Measurements from ENCODE around the gene FAM241A.
"Not testable (repeated sequence)": the region's sequence is repeated elsewhere in the genome, so short reads cannot be mapped to it uniquely, and the experiment has no call there.

FAM241A gene

GRCh38 chr4:112145326-112145789 lies at the start of gene FAM241A:
TSS of gene FAM241A (plus strand) at chr4:112145454. CDS start at chr4:112145581, 127 bp downstream.
- DNase-seq: peak; percentile 30

- DNase-seq: no peak
Observed at GRCh38 chr4:112098841-112099530, 46.3 kb upstream of the FAM241A start.

DNA sequence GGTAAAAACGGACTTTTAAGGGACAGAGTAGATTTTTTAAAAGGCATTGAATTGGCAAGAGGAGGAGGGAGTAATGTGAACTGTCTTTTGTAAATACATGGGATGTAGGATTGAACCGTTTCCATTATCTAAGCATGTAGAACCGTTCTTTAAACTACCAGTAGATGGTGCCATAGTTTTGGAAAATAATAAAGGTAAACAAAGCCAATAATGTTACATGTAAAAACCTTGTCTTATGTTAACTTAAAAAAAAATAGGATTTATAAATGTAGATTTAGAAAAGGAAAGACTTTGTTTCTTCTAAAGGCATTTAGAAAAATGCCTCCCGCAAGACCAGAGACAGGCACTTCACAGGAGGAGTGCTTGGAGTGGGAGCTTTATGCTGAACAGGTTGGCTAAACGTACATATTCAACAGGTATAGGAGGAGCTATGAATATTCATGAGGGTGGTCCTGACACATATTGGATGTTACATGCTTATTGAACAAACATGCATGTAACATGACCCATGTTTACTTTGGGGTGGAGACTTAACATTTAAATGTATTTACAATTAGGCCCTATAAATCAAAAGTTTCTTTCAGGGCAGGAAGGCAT lies 45.5 kb upstream of the FAM241A start:
- peak; percentile 31 for DNase-seq

GRCh38 chr4:112102875-112103370 lies 42.3 kb upstream of the FAM241A start:
- no peak for DNase-seq

GRCh38 chr4:112105201-112105969 lies 39.9 kb upstream of the FAM241A start:
- no peak for DNase-seq

DNA sequence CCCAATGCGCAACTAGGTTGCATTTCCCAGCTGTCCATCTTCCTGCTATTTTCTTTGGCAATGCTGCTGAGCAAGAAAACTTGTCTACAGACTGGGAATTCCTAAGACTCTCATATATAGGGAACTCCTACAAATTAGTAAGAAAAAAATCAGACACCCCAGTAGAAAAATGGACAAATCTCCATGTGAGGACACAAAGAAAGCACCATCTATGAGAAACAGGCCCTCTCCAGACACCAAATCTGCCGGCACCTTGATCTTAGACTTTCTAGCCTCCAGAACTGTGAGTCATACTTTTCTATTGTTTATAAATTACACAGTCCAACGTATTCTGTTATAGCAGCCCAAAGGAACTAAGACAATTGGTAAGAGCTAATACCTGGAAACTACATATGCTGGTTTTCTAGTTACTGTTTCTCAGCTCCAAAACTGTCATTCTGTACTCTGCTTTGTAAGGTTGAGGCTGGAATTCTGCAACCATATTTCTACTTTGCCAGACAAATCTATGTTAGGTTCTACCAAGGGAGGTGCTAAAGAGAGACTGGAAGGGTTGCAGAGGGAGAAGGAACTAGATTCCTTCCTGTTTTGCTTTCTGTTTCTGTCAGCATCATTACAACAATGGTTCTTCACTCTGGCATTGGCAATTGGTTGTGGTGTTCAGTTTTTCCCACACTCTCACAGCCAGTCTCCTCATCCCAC lies 35.7 kb upstream of the FAM241A start:
- DNase-seq: no peak

DNA sequence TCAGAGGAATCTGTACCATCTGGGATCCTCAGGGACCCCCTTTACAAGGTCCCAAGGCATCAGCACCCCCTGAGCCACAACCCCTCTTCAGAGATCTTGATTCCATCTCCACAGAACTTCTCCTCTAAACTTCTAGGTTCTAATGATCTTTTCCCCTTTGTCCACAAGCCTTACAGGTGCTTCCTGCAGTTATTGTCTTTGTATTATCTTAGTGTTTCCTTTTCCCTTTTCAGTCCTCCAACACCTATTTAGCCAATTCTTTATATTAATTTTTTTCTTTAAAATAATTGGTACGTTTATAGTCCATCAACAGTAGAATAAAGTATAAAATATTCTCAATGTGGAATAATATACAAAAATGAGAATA lies 35.2 kb upstream of the FAM241A start:
- DNase-seq: no peak

DNA sequence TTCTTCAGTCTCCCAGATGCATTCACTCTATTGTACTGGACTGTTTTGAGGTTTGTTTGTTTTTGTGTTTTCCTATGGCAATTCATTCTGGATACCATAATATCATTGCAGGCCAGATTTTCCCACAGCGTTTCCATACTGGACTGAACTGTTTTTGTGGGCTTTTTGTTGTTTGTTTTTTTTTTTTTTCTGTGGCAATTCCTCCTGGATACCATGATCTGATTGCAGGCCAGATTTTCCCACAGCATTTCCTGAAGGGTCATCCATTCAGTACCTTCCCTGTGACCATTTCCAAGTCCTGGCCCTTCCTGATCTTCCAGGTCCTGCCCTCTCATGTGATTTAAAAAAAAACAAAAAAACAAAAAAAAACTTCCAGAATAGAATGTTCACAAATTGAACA lies 33.9 kb upstream of the FAM241A start:
- no peak for DNase-seq

DNA sequence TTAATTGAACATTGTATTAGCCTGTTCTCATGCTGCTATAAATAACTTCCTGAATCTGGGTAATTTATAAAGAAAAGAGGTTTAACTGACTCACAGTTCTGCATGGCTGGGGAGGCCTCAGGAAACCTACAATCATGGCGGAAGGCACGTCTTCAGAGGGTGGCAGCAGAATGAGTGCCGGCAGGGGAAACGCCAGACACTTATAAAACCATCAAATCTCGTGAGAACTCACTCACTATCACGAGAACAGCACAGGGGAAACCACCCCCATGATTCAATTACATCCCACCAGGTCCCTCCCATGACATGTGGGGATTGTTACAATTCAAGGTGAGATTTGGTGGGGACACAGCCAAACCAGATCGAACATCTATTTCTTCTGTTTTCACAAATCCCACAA lies 33.2 kb upstream of the FAM241A start:
- not testable (repeated sequence) for DNase-seq

DNA sequence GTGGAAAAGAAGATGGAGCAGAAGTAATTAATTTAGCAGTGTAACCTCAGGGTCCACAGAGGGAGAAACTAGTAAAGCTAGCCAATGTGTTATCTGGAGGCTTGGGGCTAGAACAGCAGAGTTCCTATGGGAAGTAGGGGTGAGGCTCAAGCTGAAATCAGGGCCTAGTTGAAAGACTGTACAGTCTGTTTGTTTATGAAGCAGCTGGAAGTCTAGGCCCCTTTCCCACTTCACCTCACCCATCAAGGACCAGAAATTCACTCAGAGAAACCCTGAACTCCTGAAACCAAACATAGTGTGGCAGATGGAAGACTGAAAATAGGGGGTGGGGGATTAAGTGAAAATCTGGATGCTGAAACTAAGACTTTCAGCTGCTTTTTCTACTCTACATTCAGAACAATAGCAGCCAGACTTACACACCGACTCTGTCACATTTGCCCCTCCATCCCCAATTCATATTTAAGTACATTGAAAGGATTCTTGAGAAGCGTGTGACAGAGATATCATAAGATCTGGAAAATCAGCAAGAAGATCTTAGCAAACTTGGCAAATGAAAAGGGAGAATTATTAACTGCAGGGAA lies 32.6 kb upstream of the FAM241A start:
- DNase-seq: no peak

DNA sequence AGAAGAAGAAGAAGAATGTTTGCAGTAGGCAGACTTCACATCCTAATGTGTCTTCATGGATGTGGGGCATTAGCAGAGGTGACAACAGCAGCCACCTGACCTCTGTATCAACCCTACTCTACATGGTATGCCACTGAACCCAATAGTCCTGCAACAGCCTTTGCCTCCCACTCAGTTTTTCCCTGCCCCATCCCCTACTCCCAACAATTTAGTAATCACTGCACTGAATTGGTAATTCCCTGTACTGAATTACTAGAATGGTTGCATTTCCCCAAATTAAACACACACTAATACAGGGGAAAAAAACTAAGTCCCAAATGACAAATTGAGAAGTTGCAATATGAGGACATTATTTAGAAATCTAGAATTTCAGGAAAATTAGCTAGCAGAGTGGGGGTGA lies 31.4 kb upstream of the FAM241A start:
- DNase-seq: no peak

GRCh38 chr4:112114452-112114851 lies 30.8 kb upstream of the FAM241A start:
- no peak for DNase-seq

GRCh38 chr4:112118742-112119352 lies 26.4 kb upstream of the FAM241A start:
- DNase-seq: no peak

DNA sequence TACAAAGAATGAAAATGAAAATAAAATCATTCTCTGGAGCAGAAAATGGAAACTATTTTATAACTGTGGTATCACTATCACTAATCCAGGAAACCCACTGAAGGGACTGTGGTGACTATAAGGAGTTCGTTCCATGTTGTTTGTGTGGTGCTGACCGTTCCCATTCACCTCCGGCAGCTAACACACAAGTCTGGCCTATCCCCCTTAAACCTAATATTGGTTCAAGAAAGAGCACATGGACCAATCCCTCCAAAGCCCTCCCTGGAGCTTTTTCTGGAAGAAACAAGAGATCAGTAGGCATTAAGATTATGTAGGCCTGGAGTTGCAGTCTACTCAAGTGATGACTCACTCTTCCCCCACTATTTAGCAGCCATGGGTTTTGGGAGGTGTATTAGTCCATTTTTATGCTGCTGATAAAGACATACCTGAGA lies 25.9 kb upstream of the FAM241A start:
- no peak for DNase-seq

GRCh38 chr4:112120021-112120420 lies 25.2 kb upstream of the FAM241A start:
- DNase-seq: no peak

- DNase-seq: no peak
Observed at GRCh38 chr4:112125416-112125815, 19.8 kb upstream of the FAM241A start.

DNA sequence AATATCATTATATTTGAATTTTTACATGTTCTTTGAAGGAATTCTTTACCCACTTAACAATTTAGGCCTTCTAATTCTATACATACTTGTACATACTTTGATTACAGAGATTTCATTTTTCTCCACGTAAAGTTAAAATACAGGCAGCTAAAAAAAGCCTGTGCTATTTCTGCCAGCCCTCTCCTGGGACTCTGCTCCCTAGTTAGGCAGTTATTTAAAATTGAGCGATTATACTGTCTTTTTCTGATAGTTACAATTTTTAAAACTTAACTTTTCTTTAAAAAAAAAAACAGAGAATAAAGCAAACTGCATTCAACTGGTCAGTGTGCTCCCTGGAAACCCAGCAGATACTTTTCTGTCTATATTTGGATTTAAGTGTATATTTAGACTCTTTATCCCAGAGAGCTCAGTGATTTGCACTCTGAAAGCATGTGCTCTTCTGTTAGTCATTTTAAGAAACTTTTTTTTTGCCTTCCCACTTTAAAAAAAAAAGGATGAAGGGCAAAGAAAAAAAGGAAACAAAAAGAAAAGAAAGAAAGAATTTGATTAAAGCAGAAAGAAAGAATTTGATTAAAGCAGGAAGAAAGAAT lies 18.1 kb upstream of the FAM241A start:
- no peak for DNase-seq

DNA sequence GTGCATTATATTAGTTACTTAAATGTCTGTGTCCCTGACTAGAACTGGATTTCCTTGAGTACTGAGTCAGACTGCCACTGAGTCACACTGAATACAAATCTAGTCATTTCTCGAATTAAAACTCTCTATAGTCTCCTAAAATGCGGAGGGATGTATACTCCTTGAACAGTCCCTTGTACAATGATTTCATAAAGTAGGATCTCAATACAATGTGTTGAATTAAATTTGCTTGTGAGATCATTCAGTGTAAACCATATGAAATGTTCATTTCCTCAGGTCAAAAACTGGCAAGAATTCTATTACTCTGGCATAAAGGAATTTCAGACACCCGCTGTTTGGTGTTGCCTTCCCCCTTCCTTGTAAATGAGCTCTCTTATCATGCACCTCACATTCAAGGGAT lies 17.5 kb upstream of the FAM241A start:
- DNase-seq: no peak

- no peak for DNase-seq
Observed at GRCh38 chr4:112128452-112128851, 16.8 kb upstream of the FAM241A start.

DNA sequence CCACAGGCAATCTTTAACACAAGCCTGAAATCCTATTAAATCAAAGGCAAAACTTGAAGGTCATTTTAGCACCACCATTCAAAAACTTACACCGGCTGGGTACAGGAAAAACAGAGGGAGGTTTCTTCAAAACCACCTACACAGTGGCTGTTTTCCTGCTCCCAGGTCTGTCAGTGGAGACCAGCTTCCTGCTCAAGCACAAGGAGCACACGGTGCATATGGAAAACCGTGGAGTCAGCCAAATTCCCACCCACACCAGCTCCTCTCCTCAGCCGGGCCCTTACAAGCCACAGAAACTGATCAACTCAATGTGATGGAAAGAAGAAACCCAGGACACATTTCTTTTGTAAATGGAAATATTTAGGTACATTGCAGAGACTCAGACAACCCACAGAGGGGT lies 14.3 kb upstream of the FAM241A start:
- no peak for DNase-seq

GRCh38 chr4:112136551-112136950 lies 8.7 kb upstream of the FAM241A start:
- no peak for DNase-seq

DNA sequence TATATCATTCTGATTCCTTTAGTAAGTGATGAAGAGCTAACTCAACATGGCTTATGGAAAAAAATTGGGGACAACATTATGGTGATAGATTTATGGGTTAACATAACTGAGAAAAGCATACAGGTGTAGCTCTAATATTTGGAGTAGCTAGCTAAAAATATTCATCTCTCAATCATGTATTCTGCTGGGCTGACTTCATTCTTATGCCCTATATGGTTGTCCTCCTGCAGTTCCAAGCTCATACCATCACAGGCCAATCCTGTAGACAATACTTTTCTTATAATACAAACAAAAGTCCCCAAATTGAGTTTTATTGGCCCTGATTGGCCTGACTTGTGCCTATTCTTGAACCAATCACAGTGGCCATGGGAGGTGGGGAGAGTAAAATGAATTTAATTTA lies 6.7 kb upstream of the FAM241A start:
- DNase-seq: no peak
